Central memory CD8-positive, alpha-beta T cell (primary cell): ENCODE results near the gene LAMB2.

ENCODE experiments used
- ATAC-seq: fragments of 150-1000 bp; cut with Tn5 transposase; replicated peaks from 2 replicates; pipeline ENCODE4 v1.10.0; 2022; ENCODE audit warnings: mild to moderate bottlenecking, moderate FRiP score, moderate number of reproducible peaks; ENCODE audit not compliant: poor library complexity, severe bottlenecking; ENCODE audit errors: extremely low read depth
- DNase-seq, 2 donors: peaks; one replicate each; pipeline ENCODE4 v3.0.0; 2021; ENCODE audit warnings: low spot score in 2 of 2
- H3K27ac Mint-ChIP-seq: one replicate; pipeline ENCODE4 v1.8.0; 2022; ENCODE audit warnings: low read depth, mild to moderate bottlenecking, moderate library complexity, mixed read lengths
- H3K27me3 Mint-ChIP-seq: one replicate; pipeline ENCODE4 v1.8.0; 2022; ENCODE audit warnings: mixed read lengths
- H3K36me3 Mint-ChIP-seq: one replicate; pipeline ENCODE4 v1.8.0; 2022; ENCODE audit warnings: mild to moderate bottlenecking, moderate library complexity, mixed read lengths; ENCODE audit not compliant: insufficient read depth
- H3K4me1 Mint-ChIP-seq: one replicate; pipeline ENCODE4 v1.8.0; 2022; ENCODE audit warnings: mixed read lengths
- H3K4me3 Mint-ChIP-seq: one replicate; pipeline ENCODE4 v1.8.0; 2022; ENCODE audit warnings: mild to moderate bottlenecking, moderate library complexity, mixed read lengths
- H3K9me3 Mint-ChIP-seq: one replicate; pipeline ENCODE4 v1.8.0; 2022; ENCODE audit warnings: mixed read lengths

The LAMB2 gene

DNA sequence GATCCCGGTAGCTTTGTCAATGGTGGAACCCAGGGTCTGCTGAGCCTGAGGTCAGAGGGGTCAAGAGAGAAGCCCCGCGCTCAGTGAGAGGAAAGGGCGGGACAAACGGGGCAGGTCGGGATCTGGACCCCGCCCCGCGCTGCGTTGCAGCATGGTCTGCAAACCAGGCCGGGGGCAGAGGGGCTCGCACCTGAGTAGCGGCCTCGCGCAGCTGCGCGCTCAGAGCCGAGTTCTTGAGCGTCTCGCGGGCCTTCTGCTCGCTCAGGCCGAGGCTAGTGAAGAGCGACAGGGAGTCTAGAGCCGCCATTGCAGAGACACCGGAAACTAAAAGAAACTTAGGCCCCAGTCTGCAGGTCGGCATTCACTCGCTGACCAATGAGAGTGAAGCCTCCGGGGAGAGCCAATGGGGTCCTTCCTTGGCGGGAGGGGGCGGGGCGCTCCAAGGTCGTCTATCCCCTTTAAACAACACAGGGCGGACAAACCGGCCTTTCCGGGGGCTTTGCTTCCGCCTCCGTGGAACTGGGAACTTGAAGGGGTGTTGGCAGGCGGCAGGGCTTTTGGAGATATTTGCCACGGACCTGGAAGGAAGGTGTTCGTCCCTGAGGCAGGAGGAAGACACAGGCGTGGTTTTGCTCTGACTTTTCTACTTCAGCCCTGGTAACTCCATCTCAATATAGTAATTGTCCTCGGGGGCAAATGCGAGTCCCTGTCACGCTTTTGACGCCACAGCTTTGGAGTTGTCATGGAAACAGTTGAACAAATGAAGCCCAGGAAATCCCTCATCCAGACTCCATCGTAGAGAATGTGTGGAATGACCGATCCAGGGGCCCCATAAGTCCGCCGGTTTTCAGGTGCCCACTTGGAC, 28.2 kb downstream of the LAMB2 start, which contains the start of gene QARS1:
Gene QARS1, minus strand, starts transcription at position 331 of the 865 bp plus-strand sequence. Its CDS starts 24 bp downstream, at position 307.
- Mint-ChIP-seq H3K27me3 (no peaks in the 10 kb centered on the region), H3K4me1 (peaks cover 36% of the 10 kb centered on the region), H3K36me3 (peaks cover 24% of the 10 kb centered on the region), H3K27ac (peak within 1 kb of the TSS; percentile 98), H3K4me3 (peak within 1 kb of the TSS; percentile 98), H3K9me3 (no peaks in the 10 kb centered on the region)
- ATAC-seq (peak; percentile 99), DNase-seq (peak; percentile 74 to 79)

DNA sequence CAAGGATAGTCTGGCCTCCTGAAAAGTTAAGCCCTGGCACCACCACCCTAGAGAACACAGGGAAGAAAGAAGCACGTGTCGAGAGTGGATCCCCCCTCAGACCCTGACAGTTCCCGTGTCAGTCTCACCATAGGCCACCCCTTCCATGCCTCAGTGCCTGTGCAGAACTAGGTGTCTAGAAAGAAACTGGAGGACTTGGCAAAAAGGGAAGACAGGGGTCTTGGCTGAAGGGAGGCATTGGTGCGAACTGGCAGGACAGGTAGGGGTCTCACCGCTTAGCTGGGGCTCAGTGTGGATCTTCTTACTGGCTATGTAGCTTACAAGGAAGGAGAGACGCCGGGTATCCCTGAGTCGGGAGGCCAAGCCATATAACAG, 28.8 kb downstream of the LAMB2 start:
- H3K36me3 Mint-ChIP-seq = peaks cover 26% of the 10 kb centered on the region
- ATAC-seq (no peak), DNase-seq (no peak)
- H3K9me3 Mint-ChIP-seq = no peaks in the 10 kb centered on the region
- peaks cover 36% of the 10 kb centered on the region for H3K4me1 Mint-ChIP-seq
- H3K27me3 Mint-ChIP-seq = no peaks in the 10 kb centered on the region
- peak overlapping the region; percentile 98 for H3K4me3 Mint-ChIP-seq
- H3K27ac Mint-ChIP-seq = peak overlapping the region; percentile 98

GRCh38 chr3:49100046-49100615, 32.7 kb downstream of the LAMB2 start:
- no peak for ATAC-seq
- Mint-ChIP-seq H3K27ac (no peak overlapping the region), H3K36me3 (peaks cover 41% of the 10 kb centered on the region)

GRCh38 chr3:49098910-49099630, 33.8 kb downstream of the LAMB2 start:
- H3K36me3 Mint-ChIP-seq = peaks cover 45% of the 10 kb centered on the region
- no peaks in the 10 kb centered on the region for H3K27me3 Mint-ChIP-seq
- H3K9me3 Mint-ChIP-seq = no peaks in the 10 kb centered on the region
- H3K4me1 Mint-ChIP-seq = peaks cover 23% of the 10 kb centered on the region
- no peak for DNase-seq
- no peak overlapping the region for H3K27ac Mint-ChIP-seq
- no peak for ATAC-seq
- no peak overlapping the region for H3K4me3 Mint-ChIP-seq

More at GRCh38 chr3:49100046-49100615, 32.7 kb downstream of the LAMB2 start:
- Mint-ChIP-seq H3K4me3 (no peak overlapping the region), H3K27me3 (no peaks in the 10 kb centered on the region), H3K4me1 (peaks cover 29% of the 10 kb centered on the region), H3K9me3 (no peaks in the 10 kb centered on the region)
- no peak for DNase-seq

- H3K27ac Mint-ChIP-seq = no peak overlapping the region
- H3K4me1 Mint-ChIP-seq = peaks cover 16% of the 10 kb centered on the region
- H3K9me3 Mint-ChIP-seq = no peaks in the 10 kb centered on the region
- DNase-seq = no peak
- no peak overlapping the region for H3K4me3 Mint-ChIP-seq
- no peak for ATAC-seq
- H3K36me3 Mint-ChIP-seq = peaks cover 48% of the 10 kb centered on the region
- no peaks in the 10 kb centered on the region for H3K27me3 Mint-ChIP-seq
These were observed 34.4 kb downstream of the LAMB2 start for GRCh38 chr3:49098429-49098828.

DNA sequence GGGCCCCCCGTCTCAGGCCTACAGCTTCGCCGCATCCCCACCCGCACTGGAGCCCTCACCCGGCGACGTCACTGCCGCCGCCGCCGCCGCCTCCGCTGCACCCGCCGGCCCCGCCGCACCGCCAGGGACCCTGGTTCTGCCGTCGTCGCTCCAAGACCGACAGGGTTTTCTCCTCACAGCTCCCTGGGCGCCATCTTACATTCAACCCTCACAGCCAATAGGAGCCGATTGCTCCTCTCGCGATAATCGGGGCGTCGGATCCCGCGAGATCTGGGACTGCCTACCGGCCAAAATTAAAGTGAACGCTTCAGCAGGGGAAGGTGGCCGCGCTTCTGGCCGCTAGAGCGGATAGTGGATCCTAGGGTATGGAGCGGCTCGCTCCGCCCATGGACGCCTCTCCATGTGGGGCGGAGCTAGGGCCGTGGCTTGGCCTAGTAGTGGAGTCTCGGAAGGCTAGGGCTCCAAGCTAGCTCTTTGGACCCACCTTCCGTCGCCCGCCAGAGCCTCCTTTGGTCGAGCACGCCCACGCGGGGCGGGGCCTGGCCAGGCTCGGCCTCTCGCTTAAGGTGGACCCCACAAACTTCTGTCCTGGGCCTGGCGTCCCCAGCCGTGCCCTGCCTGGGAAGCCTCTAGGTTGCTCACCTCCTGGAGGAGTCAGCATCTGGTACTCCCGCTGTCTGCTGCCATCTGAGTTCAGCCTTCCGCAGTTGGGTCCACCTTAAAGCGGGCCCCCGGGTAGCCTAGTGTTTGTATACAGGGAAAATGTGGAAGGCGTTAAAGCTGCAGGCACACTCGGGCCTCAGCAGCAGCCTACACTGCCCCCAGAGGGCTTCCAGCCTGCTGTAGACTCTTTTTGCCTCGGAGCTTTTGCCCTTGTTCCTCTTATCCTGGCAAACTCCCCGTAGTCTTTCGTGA, 38.7 kb downstream of the LAMB2 start, which contains the start of gene QRICH1:
Gene QRICH1, minus strand, starts transcription at position 219 of the 915 bp plus-strand sequence. CDS start 17,054 bp downstream, outside the sequence.
- Mint-ChIP-seq H3K27ac (peak within 1 kb of the TSS; percentile 89), H3K4me1 (peaks cover 35% of the 10 kb centered on the region), H3K9me3 (no peaks in the 10 kb centered on the region), H3K4me3 (peak within 1 kb of the TSS; percentile 91), H3K36me3 (peaks cover 38% of the 10 kb centered on the region), H3K27me3 (no peaks in the 10 kb centered on the region)
- ATAC-seq (peak; percentile 81), DNase-seq (peak; percentile 93 to 95)

GRCh38 chr3:49092938-49093852, 39.7 kb downstream of the LAMB2 start:
- H3K9me3 Mint-ChIP-seq = no peaks in the 10 kb centered on the region
- DNase-seq (peak; percentile 75 to 78), ATAC-seq (peak; percentile 43)
- H3K36me3 Mint-ChIP-seq = peaks cover 43% of the 10 kb centered on the region
- no peaks in the 10 kb centered on the region for H3K27me3 Mint-ChIP-seq
- peaks cover 41% of the 10 kb centered on the region for H3K4me1 Mint-ChIP-seq
- peak overlapping the region; percentile 89 for H3K27ac Mint-ChIP-seq
- peak overlapping the region; percentile 91 for H3K4me3 Mint-ChIP-seq

GRCh38 chr3:49081429-49081828, 51.4 kb downstream of the LAMB2 start:
- no peak overlapping the region for H3K27ac Mint-ChIP-seq
- H3K9me3 Mint-ChIP-seq = no peaks in the 10 kb centered on the region
- H3K27me3 Mint-ChIP-seq = no peaks in the 10 kb centered on the region
- ATAC-seq (no peak), DNase-seq (no peak)
- H3K4me3 Mint-ChIP-seq = no peak overlapping the region
- peaks cover 36% of the 10 kb centered on the region for H3K36me3 Mint-ChIP-seq
- H3K4me1 Mint-ChIP-seq = peaks cover 9% of the 10 kb centered on the region

GRCh38 chr3:49079270-49079669, 53.6 kb downstream of the LAMB2 start:
- no peaks in the 10 kb centered on the region for H3K27me3 Mint-ChIP-seq
- H3K9me3 Mint-ChIP-seq = no peaks in the 10 kb centered on the region
- DNase-seq = no peak
- peaks cover 9% of the 10 kb centered on the region for H3K4me1 Mint-ChIP-seq
- H3K36me3 Mint-ChIP-seq = peaks cover 51% of the 10 kb centered on the region
- no peak overlapping the region for H3K27ac Mint-ChIP-seq
- H3K4me3 Mint-ChIP-seq = no peak overlapping the region
- ATAC-seq = no peak

DNA sequence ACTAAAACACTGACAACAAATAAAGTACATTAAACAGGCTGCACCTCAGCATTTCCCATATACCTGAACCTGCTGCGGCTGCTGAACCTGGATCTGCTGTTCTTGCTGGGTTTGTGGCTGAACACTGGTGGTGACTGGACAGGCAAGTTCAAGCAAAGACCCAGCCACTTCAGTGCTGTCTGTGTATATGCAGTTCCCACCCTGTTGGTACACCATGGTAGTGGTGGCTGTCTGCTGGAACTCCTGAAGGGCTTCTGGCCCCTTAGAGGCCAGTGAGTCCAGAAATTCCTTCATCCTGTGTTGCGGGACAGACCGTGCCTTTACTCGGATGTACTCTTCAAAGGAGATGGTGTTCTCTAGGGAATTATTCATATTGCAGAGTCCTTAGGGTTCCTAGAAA, 56.2 kb downstream of the LAMB2 start:
- Mint-ChIP-seq H3K36me3 (peaks cover 73% of the 10 kb centered on the region), H3K9me3 (no peaks in the 10 kb centered on the region)

GRCh38 chr3:49076116-49076515, 56.7 kb downstream of the LAMB2 start:
- DNase-seq (no peak), ATAC-seq (no peak)
- H3K4me3 Mint-ChIP-seq = no peak overlapping the region
- H3K27ac Mint-ChIP-seq = no peak overlapping the region
- peaks cover 74% of the 10 kb centered on the region for H3K36me3 Mint-ChIP-seq
- H3K27me3 Mint-ChIP-seq = no peaks in the 10 kb centered on the region
- no peaks in the 10 kb centered on the region for H3K9me3 Mint-ChIP-seq
- H3K4me1 Mint-ChIP-seq = peaks cover 9% of the 10 kb centered on the region

More for the DNA sequence above, 56.2 kb downstream of the LAMB2 start:
- peaks cover 9% of the 10 kb centered on the region for H3K4me1 Mint-ChIP-seq
- H3K27ac Mint-ChIP-seq = no peak overlapping the region
- no peak overlapping the region for H3K4me3 Mint-ChIP-seq
- H3K27me3 Mint-ChIP-seq = no peaks in the 10 kb centered on the region
- ATAC-seq = no peak
- DNase-seq = no peak
